HCT116 (cell line): ENCODE data around the gene BCO1. TPM values are rescaled to one million over a fixed set of nuclear protein-coding genes. Genes with fewer than 3 reads are reported as not detected.

Source experiments
- ATAC-seq: fragments of 200-7000 bp; cut with Tn5 transposase; 2 replicates; pipeline ENCODE4 v1.9.1; 2020; ENCODE audit warnings: mild to moderate bottlenecking, moderate library complexity
- BruUV-seq: library from RNA; stranded (reverse); fragments of 400-500 nt; replicated peaks from 2 replicates; lab custom pipeline; 2021; lab: Mats Ljungman, UMichigan
- CTCF ChIA-PET: fragments of 300-600 bp; sonication (Branson Sonifier 250); formaldehyde crosslinking; loops from one replicate; lab custom pipeline; 2021; ENCODE audit warnings: antibody characterized with exemption; lab: Charles Lee
- POLR2A ChIA-PET: fragments of 300-600, 350-600 bp; sonication (Branson Sonifier 250); formaldehyde crosslinking; loops from one replicate; lab custom pipeline; 2021; ENCODE audit warnings: antibody characterized with exemption; lab: Charles Lee
- RAD21 ChIA-PET, 2 experiments: fragments of 300-600 bp; sonication (Branson Sonifier 250); formaldehyde crosslinking; loops; one replicate each; lab custom pipeline; 2023; ENCODE audit warnings: low total read pairs in 2 of 2; ENCODE audit not compliant: uncharacterized antibody in 2 of 2, unreplicated experiment in 2 of 2, low non-redundant PET in 1 of 2; lab: Charles Lee
- DNase-seq: peaks from one replicate; pipeline ENCODE4 v3.0.0-alpha.2; 2010; ENCODE audit warnings: low read depth, low spot score
- H2AFZ ChIP-seq: fragments of 200-600 bp; shearing (Covaris generic), sonication (generic); 2 replicates; pipeline ENCODE4 v1.6.1; 2017; ENCODE audit warnings: low read depth, mixed run types, mixed read lengths, antibody characterized with exemption, low read length; ENCODE audit not compliant: poor library complexity, severe bottlenecking
- H3K27ac ChIP-seq: 2 replicates; pipeline ENCODE4 v1.5.1; 2012; ENCODE audit warnings: low read depth, low read length
- H3K27me3 ChIP-seq: fragments of 200-600 bp; sonication (generic); 2 replicates; pipeline ENCODE4 v1.6.1; 2016; ENCODE audit warnings: mixed run types, low read length, mixed read lengths; ENCODE audit not compliant: insufficient read depth
- H3K36me3 ChIP-seq, 2 experiments: fragments of 200-500 bp in 1 of 2; fragments of 200-600 bp in 1 of 2; sonication (Bioruptor generic) in 1 of 2; sonication (generic) in 1 of 2; 2 replicates each; pipeline versions ENCODE4 v1.5.1 to v1.6.1; 2014 to 2016; ENCODE audit warnings: low read length in 2 of 2, inconsistent platforms in 1 of 2, mixed read lengths in 1 of 2, mixed run types in 1 of 2; ENCODE audit not compliant: insufficient read depth in 2 of 2, control insufficient read depth in 1 of 2
- H3K4me1 ChIP-seq, 2 experiments: fragments of 200-600 bp in 1 of 2; sonication (generic) in 1 of 2; 2 replicates each; pipeline versions ENCODE4 v1.5.1 to v1.6.1; 2012 to 2017; ENCODE audit warnings: low read length in 2 of 2, inconsistent platforms in 1 of 2, mild to moderate bottlenecking in 1 of 2, mixed read lengths in 1 of 2, mixed run types in 1 of 2, moderate library complexity in 1 of 2; ENCODE audit not compliant: insufficient read depth in 2 of 2, control insufficient read depth in 1 of 2
- H3K4me2 ChIP-seq: fragments of 200-600 bp; sonication (generic); 2 replicates; pipeline ENCODE4 v1.6.1; 2017; ENCODE audit warnings: mixed run types, low read length, mixed read lengths
- H3K4me3 ChIP-seq, 2 experiments: fragments of 200-600 bp in 1 of 2; sonication (generic) in 1 of 2; replicated peaks in 1 of 2; 2 replicates each; pipeline ENCODE4 v1.5.1; 2011 to 2016; ENCODE audit warnings: low read length in 2 of 2, control low read depth in 1 of 2, low read depth in 1 of 2, mild to moderate bottlenecking in 1 of 2, mixed read lengths in 1 of 2, mixed run types in 1 of 2
- H3K79me2 ChIP-seq: fragments of 200-600 bp; sonication (generic); 2 replicates; pipeline ENCODE4 v1.6.1; 2017; ENCODE audit warnings: mild to moderate bottlenecking, mixed run types, low read length, moderate library complexity, mixed read lengths; ENCODE audit not compliant: insufficient read depth
- H3K9ac ChIP-seq: fragments of 200-600 bp; sonication (generic); 2 replicates; pipeline ENCODE4 v1.6.1; 2016; ENCODE audit warnings: low read length, mixed read lengths
- H3K9me2 ChIP-seq: fragments of 200-600 bp; sonication (generic), shearing (Covaris generic); 2 replicates; pipeline ENCODE4 v1.6.1; 2017; ENCODE audit warnings: mixed run types, mild to moderate bottlenecking, moderate library complexity; ENCODE audit not compliant: insufficient read depth
- H3K9me3 ChIP-seq, 2 experiments: fragments of 200-500 bp in 1 of 2; fragments of 200-600 bp in 1 of 2; sonication (Bioruptor generic) in 1 of 2; sonication (generic) in 1 of 2; 2 replicates each; pipeline ENCODE4 v1.6.1; 2014 to 2017; ENCODE audit warnings: low read length in 2 of 2, mixed read lengths in 2 of 2, inconsistent platforms in 1 of 2, low read depth in 1 of 2, mild to moderate bottlenecking in 1 of 2, mixed run types in 1 of 2, moderate library complexity in 1 of 2; ENCODE audit not compliant: control insufficient read depth in 1 of 2, insufficient read depth in 1 of 2
- H4K20me1 ChIP-seq: fragments of 200-600 bp; sonication (generic), shearing (Covaris generic); 2 replicates; pipeline ENCODE4 v1.6.1; 2017; ENCODE audit warnings: mixed run types, mild to moderate bottlenecking, moderate library complexity; ENCODE audit not compliant: insufficient read depth
- CEBPB ChIP-seq: IDR thresholded peaks from 2 replicates; pipeline ENCODE4 v1.6.1; 2012; ENCODE audit warnings: low read depth
- CTCF ChIP-seq, 3 experiments: fragments of 200-600 bp in 1 of 3; sonication (generic) in 1 of 3; IDR thresholded peaks in 2 of 3; conservative IDR thresholded peaks in 1 of 3; 2 replicates each; pipeline ENCODE4 v1.5.1; 2012 to 2017; ENCODE audit warnings: low read depth in 2 of 3, low read length in 2 of 3, antibody characterized with exemption in 1 of 3, borderline replicate concordance in 1 of 3, control low read depth in 1 of 3, mild to moderate bottlenecking in 1 of 3, mixed read lengths in 1 of 3, mixed run types in 1 of 3, moderate library complexity in 1 of 3; ENCODE audit not compliant: insufficient read depth in 1 of 3
- EGR1 ChIP-seq: IDR thresholded peaks from 2 replicates; pipeline ENCODE4 v1.6.1; 2012; ENCODE audit warnings: low read depth
- ELF1 ChIP-seq: IDR thresholded peaks from 2 replicates; pipeline ENCODE4 v1.6.1; 2012; ENCODE audit warnings: low read depth, borderline replicate concordance
- EZH2 ChIP-seq: fragments of 200-600 bp; sonication (generic); IDR thresholded peaks from 2 replicates; pipeline ENCODE4 v1.6.1; 2017; ENCODE audit warnings: antibody characterized with exemption, mixed run types
- REST ChIP-seq: IDR thresholded peaks from 2 replicates; pipeline ENCODE4 v1.6.1; 2012; ENCODE audit warnings: low read depth
- SRF ChIP-seq: IDR thresholded peaks from 2 replicates; pipeline ENCODE4 v1.6.1; 2012; ENCODE audit warnings: low read depth
- YY1 ChIP-seq: IDR thresholded peaks from 2 replicates; pipeline ENCODE4 v1.6.1; 2011; ENCODE audit warnings: low read length, low read depth, moderate library complexity, mild to moderate bottlenecking; ENCODE audit not compliant: insufficient replicate concordance; ENCODE audit errors: extremely low read depth
- ZNF274 ChIP-seq: fragments of 200-500 bp; sonication (Bioruptor generic); IDR thresholded peaks from 2 replicates; pipeline ENCODE4 v1.6.1; 2014; ENCODE audit warnings: mild to moderate bottlenecking, low read depth, low read length, inconsistent platforms
- intact Hi-C: fragments of 100-400 bp; cut with micrococcal nuclease; formaldehyde crosslinking; loops from 2 replicates; pipeline ENCODE4 v1.10.0; 2022
- total RNA-seq: library from RNA; stranded (reverse); gene quantifications from one replicate; pipeline ENCODE4 v1.2.1, GENCODE V29; 2021; ENCODE audit not compliant: unreplicated experiment

The BCO1 gene
- total RNA-seq, 1 experiment from 2014 or later = not detected

GRCh38 chr16:81220349-81220748, 18.1 kb upstream of the BCO1 start:
- TF ChIP-seq EGR1 = no peak
- no peak for TF ChIP-seq SRF
- no peak for TF ChIP-seq ZNF274
- TF ChIP-seq ELF1 = no peak
- Histone ChIP-seq H3K27me3 (no peaks in the 10 kb centered on the region), H3K4me3 (no peak overlapping the region), H3K9ac (no peak overlapping the region), H2AFZ (no peak overlapping the region), H3K9me2 (no peaks in the 10 kb centered on the region), H3K79me2 (no peaks in the 10 kb centered on the region), H3K4me1 (peaks cover 7 to 11% of the 10 kb centered on the region in 2 experiments; a peak in 3 of 4 replicates), H3K4me2 (no peak overlapping the region), H4K20me1 (no peaks in the 10 kb centered on the region), H3K9me3 (no peaks in the 10 kb centered on the region), H3K27ac (no peak overlapping the region), H3K36me3 (no peaks in the 10 kb centered on the region)
- ATAC-seq (no peak), DNase-seq (no peak)
- ChIA-PET POLR2A (no interaction called here), CTCF (no interaction called here), RAD21 (no interaction called here)
- BruUV-seq = no TSS peak
- intact Hi-C loops = no loop called here

- Histone ChIP-seq H3K9me3 (no peaks in the 10 kb centered on the region), H3K4me3 (no peak overlapping the region), H3K27me3 (no peaks in the 10 kb centered on the region), H3K9ac (no peak overlapping the region), H3K4me2 (no peak overlapping the region), H3K9me2 (no peaks in the 10 kb centered on the region), H3K36me3 (no peaks in the 10 kb centered on the region), H3K4me1 (peaks cover 7 to 11% of the 10 kb centered on the region in 2 experiments; a peak in 3 of 4 replicates), H4K20me1 (no peaks in the 10 kb centered on the region), H2AFZ (no peak overlapping the region), H3K79me2 (no peaks in the 10 kb centered on the region), H3K27ac (no peak overlapping the region)
- no TSS peak for BruUV-seq
- CTCF ChIA-PET = interaction anchor here (2.1 kb wide), 1 partner anchor 16 kb away, joined by 8 read pairs; no protein-coding TSS in a partner anchor
- ATAC-seq (no peak), DNase-seq (no peak)
- POLR2A ChIA-PET = no interaction called here
- TF ChIP-seq CEBPB = no peak
- TF ChIP-seq EGR1 = no peak
- TF ChIP-seq REST = no peak
- TF ChIP-seq EZH2 = no peak
- TF ChIP-seq CTCF (IDR thresholded peaks at IDR 0.05 in 2 of 3, conservative IDR thresholded peaks at IDR 0.05 in 1 of 3; ENCODE audit: borderline replicate concordance in 1 of 3, insufficient read depth in 1 of 3, low read depth in 2 of 3, low read length in 2 of 3) = no peak
- no peak for TF ChIP-seq YY1
- intact Hi-C loops = no loop called here
- RAD21 ChIA-PET = no interaction called here
These were observed 16.8 kb upstream of the BCO1 start for GRCh38 chr16:81221731-81222130.
